Neural cell (in vitro differentiated cells): ENCODE results near the gene GRIA2.

Experiments
- CTCF ChIP-seq: fragments of 450-650 bp; IDR thresholded peaks from 2 replicates; pipeline ENCODE4 v1.5.1; 2014; ENCODE audit warnings: antibody characterized with exemption, mild to moderate bottlenecking, moderate library complexity; ENCODE audit not compliant: poor library complexity, severe bottlenecking
- EP300 ChIP-seq: fragments of 450-650 bp; conservative IDR thresholded peaks from 2 replicates; pipeline ENCODE4 v1.6.1; 2014; ENCODE audit warnings: antibody characterized with exemption, mild to moderate bottlenecking, moderate library complexity; ENCODE audit not compliant: poor library complexity, severe bottlenecking
- EZH2 ChIP-seq: fragments of 200-600, 300-800 bp; shearing (Covaris generic), sonication (generic); IDR thresholded peaks from 2 replicates; pipeline ENCODE4 v1.6.1; 2014; ENCODE audit warnings: antibody characterized with exemption, low read length, borderline replicate concordance, mild to moderate bottlenecking; ENCODE audit not compliant: insufficient read depth, poor library complexity, severe bottlenecking
- MXI1 ChIP-seq: fragments of 450-650 bp; conservative IDR thresholded peaks from 2 replicates; pipeline ENCODE4 v1.6.1; 2014; ENCODE audit warnings: antibody characterized with exemption, mild to moderate bottlenecking; ENCODE audit not compliant: poor library complexity, severe bottlenecking
- REST ChIP-seq: IDR thresholded peaks from 2 replicates; pipeline ENCODE4 v1.6.1; 2012; ENCODE audit warnings: borderline replicate concordance
- SMC3 ChIP-seq: fragments of 450-650 bp; conservative IDR thresholded peaks from 2 replicates; pipeline ENCODE4 v1.6.1; 2014; ENCODE audit warnings: antibody characterized with exemption, mild to moderate bottlenecking, moderate library complexity; ENCODE audit not compliant: poor library complexity

- TF ChIP-seq REST (no peak), CTCF (no peak), SMC3 (no peak), EZH2 (no peak), EP300 (no peak), MXI1 (no peak)
Measured at GRCh38 chr4:157184300-157184699, 36.2 kb upstream of the GRIA2 start.
